ENCODE data around the gene GOLGA7B.

Gene GOLGA7B

GRCh38 chr10:97849687-97850402 lies at the start of gene GOLGA7B:
Gene GOLGA7B, plus strand, starts transcription at chr10:97849843. Its CDS starts 461 bp downstream, at chr10:97850304.
- no peak for FAIRE-seq
- peak; percentile 86 for DNase-seq (ENCODE audit: low spot score)

GRCh38 chr10:97800474-97800873 lies 49.2 kb upstream of the GOLGA7B start:
- FAIRE-seq (no peak), DNase-seq (ENCODE audit: low spot score) (no peak)

- FAIRE-seq (no peak), DNase-seq (ENCODE audit: low spot score) (no peak)
These were observed 48.2 kb upstream of the GOLGA7B start for GRCh38 chr10:97801422-97801821.

GRCh38 chr10:97805096-97805884 lies 44.4 kb upstream of the GOLGA7B start:
- no peak for FAIRE-seq
- DNase-seq (ENCODE audit: low spot score): no peak

- DNase-seq (ENCODE audit: low spot score) (no peak), FAIRE-seq (no peak)
These were observed 43.7 kb upstream of the GOLGA7B start for GRCh38 chr10:97805949-97806348.

- FAIRE-seq (no peak), DNase-seq (ENCODE audit: low spot score) (peak; percentile 57)
These were observed 39.2 kb upstream of the GOLGA7B start for GRCh38 chr10:97810446-97810845.

GRCh38 chr10:97811958-97812357 lies 37.7 kb upstream of the GOLGA7B start:
- FAIRE-seq: no peak
- no peak for DNase-seq (ENCODE audit: low spot score)

GRCh38 chr10:97812696-97813095 lies 36.9 kb upstream of the GOLGA7B start:
- FAIRE-seq: no peak
- DNase-seq (ENCODE audit: low spot score): no peak

GRCh38 chr10:97813311-97813710 lies 36.3 kb upstream of the GOLGA7B start:
- DNase-seq (ENCODE audit: low spot score): no peak
- FAIRE-seq: no peak

- DNase-seq (ENCODE audit: low spot score): no peak
- no peak for FAIRE-seq
These were observed 34.6 kb upstream of the GOLGA7B start for GRCh38 chr10:97814996-97815395.

- DNase-seq (ENCODE audit: low spot score): no peak
- FAIRE-seq: no peak
These were observed 33.0 kb upstream of the GOLGA7B start for GRCh38 chr10:97816609-97817008.

GRCh38 chr10:97818572-97818971 lies 31.1 kb upstream of the GOLGA7B start:
- DNase-seq (ENCODE audit: low spot score): no peak
- FAIRE-seq: no peak

- DNase-seq (ENCODE audit: low spot score) (no peak), FAIRE-seq (no peak)
These were observed 29.4 kb upstream of the GOLGA7B start for GRCh38 chr10:97820096-97820704.

- DNase-seq (ENCODE audit: low spot score) (no peak), FAIRE-seq (no peak)
These were observed 28.2 kb upstream of the GOLGA7B start for GRCh38 chr10:97821308-97822038.

GRCh38 chr10:97822261-97822687 lies 27.4 kb upstream of the GOLGA7B start:
- DNase-seq (ENCODE audit: low spot score) (peak; percentile 52), FAIRE-seq (no peak)

GRCh38 chr10:97823734-97824133 lies 25.9 kb upstream of the GOLGA7B start:
- FAIRE-seq (no peak), DNase-seq (ENCODE audit: low spot score) (no peak)

GRCh38 chr10:97825020-97825760 lies 24.5 kb upstream of the GOLGA7B start:
- no peak for FAIRE-seq
- DNase-seq (ENCODE audit: low spot score): no peak

- no peak for DNase-seq (ENCODE audit: low spot score)
- FAIRE-seq: no peak
These were observed 22.8 kb upstream of the GOLGA7B start for GRCh38 chr10:97826892-97827291.

GRCh38 chr10:97827702-97828291 lies 21.8 kb upstream of the GOLGA7B start:
- DNase-seq (ENCODE audit: low spot score): peak; percentile 45
- FAIRE-seq: no peak

GRCh38 chr10:97828721-97829120 lies 20.9 kb upstream of the GOLGA7B start:
- no peak for FAIRE-seq

More at GRCh38 chr10:97828721-97829120, 20.9 kb upstream of the GOLGA7B start:
- DNase-seq (ENCODE audit: low spot score): no peak

Measured in urothelium cell line (cell line).